Measurements from ENCODE around the gene ZNF224.

DNA sequence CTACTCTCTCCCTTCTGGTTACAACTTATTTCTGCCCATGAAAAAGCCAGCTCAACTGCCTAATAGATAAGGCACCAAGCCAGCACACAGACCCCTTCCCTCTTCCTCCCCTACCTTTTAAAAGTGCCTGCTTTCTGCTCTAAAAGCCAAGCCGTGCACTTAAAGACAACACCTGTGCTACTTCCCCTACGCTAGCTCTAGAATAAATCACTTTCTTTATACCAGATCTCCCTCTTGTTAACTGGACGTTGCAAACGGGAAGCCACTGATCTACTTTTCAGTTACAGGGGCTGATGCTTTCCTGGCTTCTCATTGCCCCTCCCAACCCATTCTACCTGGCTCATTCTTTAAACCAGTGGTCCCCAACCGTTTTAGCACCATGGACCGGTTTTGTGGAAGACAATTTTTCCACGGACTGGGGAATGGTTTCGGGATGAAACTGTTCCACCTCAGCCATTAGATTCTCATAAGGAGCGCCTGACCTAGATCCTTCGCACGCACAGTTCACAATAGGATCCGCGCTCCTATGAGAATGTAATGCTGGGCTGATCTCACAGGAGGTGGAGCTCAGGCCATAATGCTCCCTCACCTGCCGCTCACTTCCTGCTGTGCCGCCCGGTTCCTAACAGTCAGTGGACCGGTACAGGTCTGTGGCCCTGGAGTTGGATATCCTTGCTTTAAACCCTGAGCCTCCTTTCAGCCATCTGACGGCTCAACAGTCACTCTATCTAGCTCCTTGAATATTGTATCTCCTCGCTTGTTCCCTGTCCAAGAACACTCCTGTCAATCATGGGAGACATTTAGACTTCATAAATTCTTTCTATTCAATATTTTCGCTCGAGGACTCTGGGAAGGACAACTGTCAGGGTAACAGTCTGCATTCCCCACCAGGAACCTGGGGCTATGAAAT is 43.2 kb upstream of the ZNF224 start:
- TF ChIP-seq, protein P1, sequence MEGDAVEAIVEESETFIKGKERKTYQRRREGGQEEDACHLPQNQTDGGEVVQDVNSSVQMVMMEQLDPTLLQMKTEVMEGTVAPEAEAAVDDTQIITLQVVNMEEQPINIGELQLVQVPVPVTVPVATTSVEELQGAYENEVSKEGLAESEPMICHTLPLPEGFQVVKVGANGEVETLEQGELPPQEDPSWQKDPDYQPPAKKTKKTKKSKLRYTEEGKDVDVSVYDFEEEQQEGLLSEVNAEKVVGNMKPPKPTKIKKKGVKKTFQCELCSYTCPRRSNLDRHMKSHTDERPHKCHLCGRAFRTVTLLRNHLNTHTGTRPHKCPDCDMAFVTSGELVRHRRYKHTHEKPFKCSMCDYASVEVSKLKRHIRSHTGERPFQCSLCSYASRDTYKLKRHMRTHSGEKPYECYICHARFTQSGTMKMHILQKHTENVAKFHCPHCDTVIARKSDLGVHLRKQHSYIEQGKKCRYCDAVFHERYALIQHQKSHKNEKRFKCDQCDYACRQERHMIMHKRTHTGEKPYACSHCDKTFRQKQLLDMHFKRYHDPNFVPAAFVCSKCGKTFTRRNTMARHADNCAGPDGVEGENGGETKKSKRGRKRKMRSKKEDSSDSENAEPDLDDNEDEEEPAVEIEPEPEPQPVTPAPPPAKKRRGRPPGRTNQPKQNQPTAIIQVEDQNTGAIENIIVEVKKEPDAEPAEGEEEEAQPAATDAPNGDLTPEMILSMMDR (conservative IDR thresholded peaks at IDR 0.05 in 1 of 2, IDR thresholded peaks at IDR 0.05 in 1 of 2; ENCODE audit: low read depth in 1 of 2, low read length in 2 of 2) = no peak
- TF ChIP-seq EZH2 (IDR thresholded peaks at IDR 0.05; ENCODE audit: low read length, missing control alignments) = no peak

All from fibroblast of lung (primary cell).